HepG2 (cell line): ENCODE results near the gene RSBN1L. TPM values are rescaled to one million over a fixed set of nuclear protein-coding genes. Genes with fewer than 3 reads are reported as not detected.

Experiments used
- BCL6 ChIP-seq: IDR thresholded peaks from 2 replicates; pipeline ENCODE4 v1.6.1; 2016; ENCODE audit warnings: missing genetic modification reagents, missing compliant biosample characterization
- DPF2 ChIP-seq: sonication (generic); formaldehyde crosslinking; IDR thresholded peaks from 2 replicates; pipeline ENCODE4 v1.4.0; 2020; ENCODE audit warnings: mild to moderate bottlenecking, low read depth, missing genetic modification reagents, borderline replicate concordance
- ELF3 ChIP-seq: IDR thresholded peaks from 2 replicates; pipeline ENCODE4 v1.6.1; 2016; ENCODE audit warnings: missing genetic modification reagents, missing compliant biosample characterization
- ETV5 ChIP-seq: IDR thresholded peaks from 2 replicates; pipeline ENCODE4 v1.6.1; 2018; ENCODE audit warnings: missing biosample characterization, missing genetic modification reagents, inconsistent platforms, borderline replicate concordance
- HNRNPL ChIP-seq: fragments of 200-400 bp; formaldehyde crosslinking; IDR thresholded peaks from 2 replicates; pipeline ENCODE4 v1.6.1; 2017; ENCODE audit warnings: mild to moderate bottlenecking, low read depth, low read length
- IRF1 ChIP-seq: sonication (generic); formaldehyde crosslinking; IDR thresholded peaks from 2 replicates; pipeline ENCODE4 v1.4.0; 2020; ENCODE audit warnings: low read depth, mild to moderate bottlenecking, missing genetic modification reagents
- IRF2 ChIP-seq: IDR thresholded peaks from 2 replicates; pipeline ENCODE4 v1.6.1; 2018; ENCODE audit warnings: missing genetic modification reagents, missing compliant biosample characterization
- KLF9 ChIP-seq: IDR thresholded peaks from 2 replicates; pipeline ENCODE4 v1.6.1; 2016; ENCODE audit warnings: low read depth
- MLLT10 ChIP-seq: sonication (generic); formaldehyde crosslinking; IDR thresholded peaks from 2 replicates; pipeline ENCODE4 v1.4.0; 2020; ENCODE audit warnings: missing genetic modification reagents
- MTF1 ChIP-seq: sonication (generic); formaldehyde crosslinking; IDR thresholded peaks from 2 replicates; pipeline ENCODE4 v1.5.0; 2020; ENCODE audit warnings: missing genetic modification reagents
- NRL ChIP-seq: sonication (generic); formaldehyde crosslinking; IDR thresholded peaks from 2 replicates; pipeline ENCODE4 v1.5.0; 2020; ENCODE audit warnings: missing genetic modification reagents, mild to moderate bottlenecking, moderate library complexity, borderline replicate concordance
- PPARG ChIP-seq: conservative IDR thresholded peaks from 2 replicates; pipeline ENCODE4 v1.6.1; 2016; ENCODE audit warnings: missing biosample characterization, missing genetic modification reagents
- RCOR2 ChIP-seq: IDR thresholded peaks from 2 replicates; pipeline ENCODE4 v1.6.1; 2016; ENCODE audit warnings: missing biosample characterization, missing genetic modification reagents
- REL ChIP-seq: sonication (generic); formaldehyde crosslinking; conservative IDR thresholded peaks from 2 replicates; pipeline ENCODE4 v1.8.0; 2022; ENCODE audit warnings: mild to moderate bottlenecking, missing genetic modification reagents, moderate library complexity
- SP5 ChIP-seq: IDR thresholded peaks from 2 replicates; pipeline ENCODE4 v1.6.1; 2016; ENCODE audit warnings: low read depth, borderline replicate concordance
- SPEN ChIP-seq: sonication (generic); formaldehyde crosslinking; IDR thresholded peaks from 2 replicates; pipeline ENCODE4 v1.5.1; 2020; ENCODE audit warnings: low read depth, mild to moderate bottlenecking, missing genetic modification reagents
- STAG1 ChIP-seq: sonication (generic); formaldehyde crosslinking; IDR thresholded peaks from 2 replicates; pipeline ENCODE4 v1.4.0; 2020; ENCODE audit warnings: missing genetic modification reagents
- TMF1 ChIP-seq: sonication (generic); formaldehyde crosslinking; IDR thresholded peaks from 2 replicates; pipeline ENCODE4 v1.8.1; 2022; ENCODE audit warnings: low read depth, missing genetic modification reagents
- ZNF263 ChIP-seq: sonication (generic); formaldehyde crosslinking; IDR thresholded peaks from 2 replicates; pipeline ENCODE4 v1.4.0; 2020; ENCODE audit warnings: missing genetic modification reagents
- ZNF274 ChIP-seq: sonication (generic); formaldehyde crosslinking; IDR thresholded peaks from 2 replicates; pipeline ENCODE4 v1.5.1; 2020; ENCODE audit warnings: mild to moderate bottlenecking, missing genetic modification reagents
- ZNF34 ChIP-seq: sonication (generic); formaldehyde crosslinking; IDR thresholded peaks from 2 replicates; pipeline ENCODE4 v1.4.0; 2020; ENCODE audit warnings: mild to moderate bottlenecking, missing genetic modification reagents, borderline replicate concordance
- ZNF557 ChIP-seq: sonication (generic); formaldehyde crosslinking; IDR thresholded peaks from 2 replicates; pipeline ENCODE4 v1.4.0; 2020; ENCODE audit warnings: missing genetic modification reagents
- ZNF569 ChIP-seq: sonication (generic); formaldehyde crosslinking; IDR thresholded peaks from 2 replicates; pipeline ENCODE4 v1.5.0; 2020; ENCODE audit warnings: mild to moderate bottlenecking, missing genetic modification reagents, moderate library complexity, borderline replicate concordance
- ZNF782 ChIP-seq: sonication (generic); formaldehyde crosslinking; IDR thresholded peaks from 2 replicates; pipeline ENCODE4 v1.4.0; 2020; ENCODE audit warnings: missing genetic modification reagents, mild to moderate bottlenecking, borderline replicate concordance
- polyA plus RNA-seq, 8 experiments: library from polyadenylated mRNA; depleted of rRNA in 3 of 8; stranded (reverse) in 7 of 8; unstranded in 1 of 8; fragments of >200 nt; fragmentation: Illumina TruSeq in 4 of 8; extraction: Trizol in 4 of 8; gene quantifications; 2 replicates each; pipeline versions ENCODE4 v1.2.1 to v1.2.3, GENCODE V29; 2011 to 2016; ENCODE audit warnings: low read depth in 4 of 8, missing spikeins in 1 of 8, mixed read lengths in 1 of 8; ENCODE audit not compliant: insufficient read depth in 1 of 8
- total RNA-seq, 5 experiments: library from RNA; depleted of rRNA; stranded (reverse); fragments of >200 nt; fragmentation: Illumina TruSeq; extraction: Trizol; gene quantifications; 2 replicates each; pipeline ENCODE4 v1.2.3, GENCODE V29; 2016; ENCODE audit warnings: low read depth in 1 of 5
- TF ChIP-seq, protein P1 (sequence below): IDR thresholded peaks from 2 replicates; pipeline ENCODE4 v1.6.1; 2016; ENCODE audit warnings: low read depth
- TF ChIP-seq, protein P2 (sequence below): sonication (generic); formaldehyde crosslinking; IDR thresholded peaks from 2 replicates; pipeline ENCODE4 v1.9.0; 2021; ENCODE audit warnings: missing genetic modification reagents, borderline replicate concordance

The RSBN1L gene
- total and polyA plus RNA-seq, 2 of the 13 experiments (the other 11 are each of a cell fraction or from before 2014, with no cell fraction given): 7.7 to 21.3 TPM

DNA sequence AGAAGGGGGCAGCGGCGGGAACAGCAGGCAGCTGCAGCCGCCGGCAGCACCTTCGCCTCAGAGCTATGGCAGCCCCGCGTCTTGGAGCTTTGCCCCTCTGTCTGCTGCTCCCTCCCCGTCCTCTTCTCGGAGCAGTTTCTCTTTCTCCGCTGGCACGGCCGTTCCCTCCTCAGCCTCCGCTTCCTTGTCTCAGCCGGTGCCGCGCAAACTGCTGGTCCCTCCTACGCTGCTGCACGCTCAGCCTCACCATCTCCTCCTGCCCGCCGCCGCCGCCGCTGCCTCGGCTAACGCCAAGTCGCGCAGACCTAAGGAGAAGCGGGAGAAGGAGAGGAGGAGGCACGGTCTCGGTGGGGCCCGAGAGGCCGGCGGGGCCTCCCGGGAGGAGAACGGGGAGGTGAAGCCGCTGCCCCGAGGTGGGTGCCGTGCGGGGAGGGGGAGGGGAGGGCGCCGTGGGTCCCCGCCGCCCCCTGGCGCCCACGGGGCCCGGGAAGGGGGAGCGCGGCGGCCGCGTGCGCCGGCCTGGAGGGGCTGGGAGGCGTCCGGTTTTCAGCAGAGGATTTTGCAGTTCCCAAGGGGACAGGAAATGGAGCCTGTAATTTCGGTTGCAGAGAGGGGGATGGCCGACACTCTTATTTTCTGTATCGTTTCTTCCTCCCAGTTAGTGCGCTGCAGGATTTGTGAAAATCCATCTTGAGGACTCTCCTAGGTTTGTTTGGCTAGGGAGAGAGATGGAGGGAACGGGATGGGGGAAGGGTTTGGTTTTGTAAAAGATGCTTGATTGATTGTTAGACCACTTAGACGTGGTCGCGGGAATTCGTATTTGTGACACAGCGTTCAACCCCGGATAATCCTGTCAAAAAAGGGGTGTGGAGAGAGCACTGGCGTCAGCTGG lies 630 bp downstream of the RSBN1L start (continued):
- 0 out of 2 replicates have a peak, but pooled peaks have one; percentile 9 for TF ChIP-seq IRF2 (CRISPR knock-in tag)
- no peak for TF ChIP-seq ZNF557 (CRISPR knock-in tag)
- TF ChIP-seq, protein P1, sequence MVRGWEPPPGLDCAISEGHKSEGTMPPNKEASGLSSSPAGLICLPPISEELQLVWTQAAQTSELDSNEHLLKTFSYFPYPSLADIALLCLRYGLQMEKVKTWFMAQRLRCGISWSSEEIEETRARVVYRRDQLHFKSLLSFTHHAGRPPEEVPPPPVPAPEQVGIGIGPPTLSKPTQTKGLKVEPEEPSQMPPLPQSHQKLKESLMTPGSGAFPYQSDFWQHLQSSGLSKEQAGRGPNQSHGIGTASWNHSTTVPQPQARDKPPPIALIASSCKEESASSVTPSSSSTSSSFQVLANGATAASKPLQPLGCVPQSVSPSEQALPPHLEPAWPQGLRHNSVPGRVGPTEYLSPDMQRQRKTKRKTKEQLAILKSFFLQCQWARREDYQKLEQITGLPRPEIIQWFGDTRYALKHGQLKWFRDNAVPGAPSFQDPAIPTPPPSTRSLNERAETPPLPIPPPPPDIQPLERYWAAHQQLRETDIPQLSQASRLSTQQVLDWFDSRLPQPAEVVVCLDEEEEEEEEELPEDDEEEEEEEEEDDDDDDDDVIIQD (CRISPR knock-in tag): no peak
- TF ChIP-seq REL (CRISPR knock-in tag): no peak
- no peak for TF ChIP-seq KLF9 (CRISPR knock-in tag)
- TF ChIP-seq ETV5 (CRISPR knock-in tag): no peak; the same call in 1 of the 2 replicates
- TF ChIP-seq BCL6 (CRISPR knock-in tag): no peak
- TF ChIP-seq ZNF34 (CRISPR knock-in tag): no peak
- peak; percentile 8; the same call in 1 of the 2 replicates for TF ChIP-seq ZNF274 (CRISPR knock-in tag)
- no peak for TF ChIP-seq RCOR2
- TF ChIP-seq SP5 (CRISPR knock-in tag): no peak
- TF ChIP-seq ZNF569 (CRISPR knock-in tag): 0 out of 2 replicates have a peak, but pooled peaks have one; percentile 23
- TF ChIP-seq ZNF263 (CRISPR knock-in tag): no peak
- TF ChIP-seq PPARG (CRISPR knock-in tag): no peak
- TF ChIP-seq TMF1 (CRISPR knock-in tag): no peak; the same call in 1 of the 2 replicates
- TF ChIP-seq IRF1: no peak
- TF ChIP-seq HNRNPL: no peak
- TF ChIP-seq, protein P2, sequence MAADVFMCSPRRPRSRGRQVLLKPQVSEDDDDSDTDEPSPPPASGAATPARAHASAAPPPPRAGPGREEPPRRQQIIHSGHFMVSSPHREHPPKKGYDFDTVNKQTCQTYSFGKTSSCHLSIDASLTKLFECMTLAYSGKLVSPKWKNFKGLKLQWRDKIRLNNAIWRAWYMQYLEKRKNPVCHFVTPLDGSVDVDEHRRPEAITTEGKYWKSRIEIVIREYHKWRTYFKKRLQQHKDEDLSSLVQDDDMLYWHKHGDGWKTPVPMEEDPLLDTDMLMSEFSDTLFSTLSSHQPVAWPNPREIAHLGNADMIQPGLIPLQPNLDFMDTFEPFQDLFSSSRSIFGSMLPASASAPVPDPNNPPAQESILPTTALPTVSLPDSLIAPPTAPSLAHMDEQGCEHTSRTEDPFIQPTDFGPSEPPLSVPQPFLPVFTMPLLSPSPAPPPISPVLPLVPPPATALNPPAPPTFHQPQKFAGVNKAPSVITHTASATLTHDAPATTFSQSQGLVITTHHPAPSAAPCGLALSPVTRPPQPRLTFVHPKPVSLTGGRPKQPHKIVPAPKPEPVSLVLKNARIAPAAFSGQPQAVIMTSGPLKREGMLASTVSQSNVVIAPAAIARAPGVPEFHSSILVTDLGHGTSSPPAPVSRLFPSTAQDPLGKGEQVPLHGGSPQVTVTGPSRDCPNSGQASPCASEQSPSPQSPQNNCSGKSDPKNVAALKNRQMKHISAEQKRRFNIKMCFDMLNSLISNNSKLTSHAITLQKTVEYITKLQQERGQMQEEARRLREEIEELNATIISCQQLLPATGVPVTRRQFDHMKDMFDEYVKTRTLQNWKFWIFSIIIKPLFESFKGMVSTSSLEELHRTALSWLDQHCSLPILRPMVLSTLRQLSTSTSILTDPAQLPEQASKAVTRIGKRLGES: no peak
- TF ChIP-seq ZNF782: peak; percentile 39; the same call in 1 of the 2 replicates
- TF ChIP-seq ELF3 (CRISPR knock-in tag): no peak
- TF ChIP-seq MLLT10: no peak
- peak; percentile 69; the same call in 1 of the 2 replicates for TF ChIP-seq SPEN (CRISPR knock-in tag)
- TF ChIP-seq DPF2 (CRISPR knock-in tag): no peak
- TF ChIP-seq NRL (CRISPR knock-in tag): 0 out of 2 replicates have a peak, but pooled peaks have one; percentile 61
- TF ChIP-seq MTF1 (CRISPR knock-in tag): no peak
- no peak for TF ChIP-seq STAG1 (CRISPR knock-in tag)
